Measurements from ENCODE around the gene CCNQ. TPM values are rescaled to one million over a fixed set of nuclear protein-coding genes. Genes with fewer than 3 reads are reported as not detected.

CCNQ gene
- total and polyA plus RNA-seq, 10 of the 15 experiments (the other 5 are each of a cell fraction or from before 2014, with no cell fraction given), result 0.45 to 36.2 (median 18.2) TPM

- TF ChIP-seq, protein P1, sequence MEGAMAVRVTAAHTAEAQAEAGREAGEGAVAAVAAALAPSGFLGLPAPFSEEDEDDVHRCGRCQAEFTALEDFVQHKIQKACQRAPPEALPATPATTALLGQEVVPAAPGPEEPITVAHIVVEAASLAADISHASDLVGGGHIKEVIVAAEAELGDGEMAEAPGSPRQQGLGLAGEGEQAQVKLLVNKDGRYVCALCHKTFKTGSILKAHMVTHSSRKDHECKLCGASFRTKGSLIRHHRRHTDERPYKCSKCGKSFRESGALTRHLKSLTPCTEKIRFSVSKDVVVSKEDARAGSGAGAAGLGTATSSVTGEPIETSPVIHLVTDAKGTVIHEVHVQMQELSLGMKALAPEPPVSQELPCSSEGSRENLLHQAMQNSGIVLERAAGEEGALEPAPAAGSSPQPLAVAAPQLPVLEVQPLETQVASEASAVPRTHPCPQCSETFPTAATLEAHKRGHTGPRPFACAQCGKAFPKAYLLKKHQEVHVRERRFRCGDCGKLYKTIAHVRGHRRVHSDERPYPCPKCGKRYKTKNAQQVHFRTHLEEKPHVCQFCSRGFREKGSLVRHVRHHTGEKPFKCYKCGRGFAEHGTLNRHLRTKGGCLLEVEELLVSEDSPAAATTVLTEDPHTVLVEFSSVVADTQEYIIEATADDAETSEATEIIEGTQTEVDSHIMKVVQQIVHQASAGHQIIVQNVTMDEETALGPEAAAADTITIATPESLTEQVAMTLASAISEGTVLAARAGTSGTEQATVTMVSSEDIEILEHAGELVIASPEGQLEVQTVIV (IDR thresholded peaks at IDR 0.05; ENCODE audit: borderline replicate concordance, partially characterized antibody), result no peak
- TF ChIP-seq SMAD1 (IDR thresholded peaks at IDR 0.05; ENCODE audit: low read depth, partially characterized antibody) (no peak), HCFC1 (IDR thresholded peaks at IDR 0.05; ENCODE audit: low read length) (no peak), LARP7 (IDR thresholded peaks at IDR 0.05) (peak; percentile 70; the same call in 1 of the 2 replicates), POU2F2 (IDR thresholded peaks at IDR 0.05; ENCODE audit: borderline replicate concordance, low read depth, low read length) (no peak), POLR2A (IDR thresholded peaks at IDR 0.05; ENCODE audit: low read depth, low read length) (peak; percentile 69; the same call in 1 of the 2 replicates), CHD1 (IDR thresholded peaks at IDR 0.05; ENCODE audit: low read depth, low read length) (no peak), MEF2A (IDR thresholded peaks at IDR 0.05; ENCODE audit: insufficient read depth, low read depth, low read length) (no peak), DPF2 (IDR thresholded peaks at IDR 0.05) (peak; percentile 25; the same call in 1 of the 2 replicates), NFIC (IDR thresholded peaks at IDR 0.05; ENCODE audit: low read depth, low read length) (no peak), CBX3 (IDR thresholded peaks at IDR 0.05; ENCODE audit: borderline replicate concordance, low read depth) (no peak), STAT1 (conservative IDR thresholded peaks at IDR 0.05) (no peak)
- TF ChIP-seq, protein P2, sequence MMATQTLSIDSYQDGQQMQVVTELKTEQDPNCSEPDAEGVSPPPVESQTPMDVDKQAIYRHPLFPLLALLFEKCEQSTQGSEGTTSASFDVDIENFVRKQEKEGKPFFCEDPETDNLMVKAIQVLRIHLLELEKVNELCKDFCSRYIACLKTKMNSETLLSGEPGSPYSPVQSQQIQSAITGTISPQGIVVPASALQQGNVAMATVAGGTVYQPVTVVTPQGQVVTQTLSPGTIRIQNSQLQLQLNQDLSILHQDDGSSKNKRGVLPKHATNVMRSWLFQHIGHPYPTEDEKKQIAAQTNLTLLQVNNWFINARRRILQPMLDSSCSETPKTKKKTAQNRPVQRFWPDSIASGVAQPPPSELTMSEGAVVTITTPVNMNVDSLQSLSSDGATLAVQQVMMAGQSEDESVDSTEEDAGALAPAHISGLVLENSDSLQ (IDR thresholded peaks at IDR 0.05), result peak; percentile 16; the same call in 1 of the 2 replicates
- TF ChIP-seq, protein P3, sequence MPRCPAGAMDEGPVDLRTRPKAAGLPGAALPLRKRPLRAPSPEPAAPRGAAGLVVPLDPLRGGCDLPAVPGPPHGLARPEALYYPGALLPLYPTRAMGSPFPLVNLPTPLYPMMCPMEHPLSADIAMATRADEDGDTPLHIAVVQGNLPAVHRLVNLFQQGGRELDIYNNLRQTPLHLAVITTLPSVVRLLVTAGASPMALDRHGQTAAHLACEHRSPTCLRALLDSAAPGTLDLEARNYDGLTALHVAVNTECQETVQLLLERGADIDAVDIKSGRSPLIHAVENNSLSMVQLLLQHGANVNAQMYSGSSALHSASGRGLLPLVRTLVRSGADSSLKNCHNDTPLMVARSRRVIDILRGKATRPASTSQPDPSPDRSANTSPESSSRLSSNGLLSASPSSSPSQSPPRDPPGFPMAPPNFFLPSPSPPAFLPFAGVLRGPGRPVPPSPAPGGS (IDR thresholded peaks at IDR 0.05; ENCODE audit: borderline replicate concordance, insufficient read depth, low read depth, low read length, poor library complexity, severe bottlenecking), result no peak
- TF ChIP-seq, protein P4, sequence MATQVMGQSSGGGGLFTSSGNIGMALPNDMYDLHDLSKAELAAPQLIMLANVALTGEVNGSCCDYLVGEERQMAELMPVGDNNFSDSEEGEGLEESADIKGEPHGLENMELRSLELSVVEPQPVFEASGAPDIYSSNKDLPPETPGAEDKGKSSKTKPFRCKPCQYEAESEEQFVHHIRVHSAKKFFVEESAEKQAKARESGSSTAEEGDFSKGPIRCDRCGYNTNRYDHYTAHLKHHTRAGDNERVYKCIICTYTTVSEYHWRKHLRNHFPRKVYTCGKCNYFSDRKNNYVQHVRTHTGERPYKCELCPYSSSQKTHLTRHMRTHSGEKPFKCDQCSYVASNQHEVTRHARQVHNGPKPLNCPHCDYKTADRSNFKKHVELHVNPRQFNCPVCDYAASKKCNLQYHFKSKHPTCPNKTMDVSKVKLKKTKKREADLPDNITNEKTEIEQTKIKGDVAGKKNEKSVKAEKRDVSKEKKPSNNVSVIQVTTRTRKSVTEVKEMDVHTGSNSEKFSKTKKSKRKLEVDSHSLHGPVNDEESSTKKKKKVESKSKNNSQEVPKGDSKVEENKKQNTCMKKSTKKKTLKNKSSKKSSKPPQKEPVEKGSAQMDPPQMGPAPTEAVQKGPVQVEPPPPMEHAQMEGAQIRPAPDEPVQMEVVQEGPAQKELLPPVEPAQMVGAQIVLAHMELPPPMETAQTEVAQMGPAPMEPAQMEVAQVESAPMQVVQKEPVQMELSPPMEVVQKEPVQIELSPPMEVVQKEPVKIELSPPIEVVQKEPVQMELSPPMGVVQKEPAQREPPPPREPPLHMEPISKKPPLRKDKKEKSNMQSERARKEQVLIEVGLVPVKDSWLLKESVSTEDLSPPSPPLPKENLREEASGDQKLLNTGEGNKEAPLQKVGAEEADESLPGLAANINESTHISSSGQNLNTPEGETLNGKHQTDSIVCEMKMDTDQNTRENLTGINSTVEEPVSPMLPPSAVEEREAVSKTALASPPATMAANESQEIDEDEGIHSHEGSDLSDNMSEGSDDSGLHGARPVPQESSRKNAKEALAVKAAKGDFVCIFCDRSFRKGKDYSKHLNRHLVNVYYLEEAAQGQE (IDR thresholded peaks at IDR 0.05; ENCODE audit: low read depth, low read length), result no peak
- TF ChIP-seq, protein P5, sequence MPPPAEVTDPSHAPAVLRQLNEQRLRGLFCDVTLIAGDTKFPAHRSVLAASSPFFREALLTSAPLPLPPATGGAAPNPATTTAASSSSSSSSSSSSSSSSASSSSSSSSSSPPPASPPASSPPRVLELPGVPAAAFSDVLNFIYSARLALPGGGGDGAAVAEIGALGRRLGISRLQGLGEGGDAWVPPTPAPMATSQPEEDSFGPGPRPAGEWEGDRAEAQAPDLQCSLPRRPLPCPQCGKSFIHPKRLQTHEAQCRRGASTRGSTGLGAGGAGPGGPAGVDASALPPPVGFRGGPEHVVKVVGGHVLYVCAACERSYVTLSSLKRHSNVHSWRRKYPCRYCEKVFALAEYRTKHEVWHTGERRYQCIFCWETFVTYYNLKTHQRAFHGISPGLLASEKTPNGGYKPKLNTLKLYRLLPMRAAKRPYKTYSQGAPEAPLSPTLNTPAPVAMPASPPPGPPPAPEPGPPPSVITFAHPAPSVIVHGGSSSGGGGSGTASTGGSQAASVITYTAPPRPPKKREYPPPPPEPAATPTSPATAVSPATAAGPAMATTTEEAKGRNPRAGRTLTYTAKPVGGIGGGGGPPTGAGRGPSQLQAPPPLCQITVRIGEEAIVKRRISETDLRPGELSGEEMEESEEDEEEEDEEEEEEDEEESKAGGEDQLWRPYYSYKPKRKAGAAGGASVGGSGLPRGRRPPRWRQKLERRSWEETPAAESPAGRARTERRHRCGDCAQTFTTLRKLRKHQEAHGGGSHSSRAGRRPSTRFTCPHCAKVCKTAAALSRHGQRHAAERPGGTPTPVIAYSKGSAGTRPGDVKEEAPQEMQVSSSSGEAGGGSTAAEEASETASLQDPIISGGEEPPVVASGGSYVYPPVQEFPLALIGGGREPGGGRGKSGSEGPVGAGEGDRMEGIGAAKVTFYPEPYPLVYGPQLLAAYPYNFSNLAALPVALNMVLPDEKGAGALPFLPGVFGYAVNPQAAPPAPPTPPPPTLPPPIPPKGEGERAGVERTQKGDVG (CRISPR knock-in tag; IDR thresholded peaks at IDR 0.05), result no peak
These were observed at the start of gene CCNQ (continued) for GRCh38 chrX:153598541-153599191.

Measured in GM12878 (cell line).